Forelimb muscle (tissue), 1 donor: ENCODE results near the gene MYL11. TPM values are rescaled to one million over a fixed set of nuclear protein-coding genes. Genes with fewer than 3 reads are reported as not detected.
A peak's percentile ranks its signal among the peaks of the same experiment; 100 is the strongest.
"Not testable (repeated sequence)": the region's sequence is repeated elsewhere in the genome, so short reads cannot be mapped to it uniquely, and the experiment has no call there.

Experiments
- DNase-seq: peaks from one replicate; pipeline ENCODE4 v3.0.0-alpha.2; 2013; ENCODE audit warnings: low read depth
- polyA plus RNA-seq: library from polyadenylated mRNA; unstranded; fragments of 120-200 nt; gene quantifications from one replicate; pipeline ENCODE4 v1.2.1, GENCODE V29; 2013; ENCODE audit not compliant: insufficient read length

MYL11 gene
- 9,236 TPM for polyA plus RNA-seq

- DNase-seq: no peak
These were observed at the start of gene MYL11 for GRCh38 chr16:30374538-30374937. MYL11 (plus strand) TSS chr16:30374802; CDS start chr16:30374858, 56 bp downstream.

GRCh38 chr16:30334473-30334989 lies 40.1 kb upstream of the MYL11 start:
- DNase-seq: peak; percentile 35

GRCh38 chr16:30335028-30335597 lies 39.5 kb upstream of the MYL11 start:
- DNase-seq: not testable (repeated sequence)

GRCh38 chr16:30335598-30336474 lies 38.8 kb upstream of the MYL11 start:
- no peak for DNase-seq

- DNase-seq: not testable (repeated sequence)
These were observed 36.6 kb upstream of the MYL11 start for GRCh38 chr16:30337964-30338357.

- DNase-seq: not testable (repeated sequence)
These were observed 35.9 kb upstream of the MYL11 start for GRCh38 chr16:30338715-30339114.

- no peak for DNase-seq
These were observed 34.0 kb upstream of the MYL11 start for GRCh38 chr16:30340621-30341020.

- not testable (repeated sequence) for DNase-seq
These were observed 32.6 kb upstream of the MYL11 start for GRCh38 chr16:30341971-30342370.

GRCh38 chr16:30342751-30343490 lies 31.7 kb upstream of the MYL11 start:
- DNase-seq: no peak

GRCh38 chr16:30343491-30343820 lies 31.1 kb upstream of the MYL11 start:
- DNase-seq: not testable (repeated sequence)

GRCh38 chr16:30346286-30346685 lies 28.3 kb upstream of the MYL11 start:
- DNase-seq: no peak

GRCh38 chr16:30348113-30348512 lies 26.5 kb upstream of the MYL11 start:
- DNase-seq: no peak

GRCh38 chr16:30348929-30349328 lies 25.7 kb upstream of the MYL11 start:
- no peak for DNase-seq

- DNase-seq: no peak
These were observed 24.9 kb upstream of the MYL11 start for GRCh38 chr16:30349675-30350074.

GRCh38 chr16:30350134-30350871 lies 24.3 kb upstream of the MYL11 start:
- DNase-seq: no peak

- no peak for DNase-seq
These were observed 23.6 kb upstream of the MYL11 start for GRCh38 chr16:30351001-30351441.

- no peak for DNase-seq
These were observed 22.8 kb upstream of the MYL11 start for GRCh38 chr16:30351586-30352419.

GRCh38 chr16:30352488-30353401 lies 21.9 kb upstream of the MYL11 start:
- no peak for DNase-seq

GRCh38 chr16:30353438-30354129 lies 21.0 kb upstream of the MYL11 start:
- DNase-seq: no peak
